ENCODE measurements around the gene RAET1G.

GRCh38 chr6:149917679-149918078 lies 5.2 kb downstream of the RAET1G start:
- TF ChIP-seq CTCF (IDR thresholded peaks at IDR 0.05), result no peak
- no peak for TF ChIP-seq POLR2A (IDR thresholded peaks at IDR 0.05)
